GM18498 (cell line): Measurements from ENCODE around the gene MARK1.

Experiments used
- ATAC-seq: cut with Tn5 transposase; IDR thresholded peaks from one replicate; pipeline ENCODE4 v1.9.1; 2021; ENCODE audit warnings: mild to moderate bottlenecking, moderate library complexity; ENCODE audit not compliant: unreplicated experiment

Gene MARK1

DNA sequence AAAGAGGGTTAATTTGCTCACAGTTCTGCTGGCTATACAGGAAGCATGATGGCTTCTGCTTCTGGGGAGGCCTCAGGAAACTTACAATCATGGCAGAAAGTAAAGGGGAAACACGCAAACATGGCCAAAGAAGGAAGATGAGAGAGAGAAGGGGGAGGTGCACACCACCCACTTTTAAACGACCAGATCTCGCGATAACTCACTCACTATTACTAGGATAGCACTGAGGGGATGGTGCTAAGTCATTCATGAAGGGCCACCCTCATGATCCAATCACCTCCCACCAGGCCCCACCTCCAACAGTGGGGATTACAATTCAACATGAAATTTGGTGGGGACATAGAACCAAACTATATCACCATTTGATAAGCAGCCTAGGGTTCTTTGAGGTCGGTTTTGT, 159.9 kb downstream of the MARK1 start:
- no peak for ATAC-seq

DNA sequence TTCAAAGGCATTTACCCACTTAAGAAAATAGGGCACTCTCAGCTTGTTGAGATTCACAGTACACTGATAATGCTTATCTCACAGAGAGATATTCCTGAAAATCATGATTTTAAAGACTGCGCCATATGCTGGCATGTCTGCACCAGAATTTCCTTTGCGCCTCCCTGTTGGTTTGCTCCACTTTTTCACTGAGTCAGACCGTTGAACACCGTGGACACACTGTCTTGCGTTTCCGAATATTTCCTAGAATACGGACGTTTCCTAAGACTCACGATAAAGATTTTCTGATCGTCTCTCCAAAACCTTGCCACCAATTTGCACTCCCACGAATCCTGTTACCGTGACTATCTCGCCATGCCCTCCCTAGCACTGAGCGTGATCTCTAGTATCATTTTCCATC, 161.7 kb downstream of the MARK1 start:
- no peak for ATAC-seq

DNA sequence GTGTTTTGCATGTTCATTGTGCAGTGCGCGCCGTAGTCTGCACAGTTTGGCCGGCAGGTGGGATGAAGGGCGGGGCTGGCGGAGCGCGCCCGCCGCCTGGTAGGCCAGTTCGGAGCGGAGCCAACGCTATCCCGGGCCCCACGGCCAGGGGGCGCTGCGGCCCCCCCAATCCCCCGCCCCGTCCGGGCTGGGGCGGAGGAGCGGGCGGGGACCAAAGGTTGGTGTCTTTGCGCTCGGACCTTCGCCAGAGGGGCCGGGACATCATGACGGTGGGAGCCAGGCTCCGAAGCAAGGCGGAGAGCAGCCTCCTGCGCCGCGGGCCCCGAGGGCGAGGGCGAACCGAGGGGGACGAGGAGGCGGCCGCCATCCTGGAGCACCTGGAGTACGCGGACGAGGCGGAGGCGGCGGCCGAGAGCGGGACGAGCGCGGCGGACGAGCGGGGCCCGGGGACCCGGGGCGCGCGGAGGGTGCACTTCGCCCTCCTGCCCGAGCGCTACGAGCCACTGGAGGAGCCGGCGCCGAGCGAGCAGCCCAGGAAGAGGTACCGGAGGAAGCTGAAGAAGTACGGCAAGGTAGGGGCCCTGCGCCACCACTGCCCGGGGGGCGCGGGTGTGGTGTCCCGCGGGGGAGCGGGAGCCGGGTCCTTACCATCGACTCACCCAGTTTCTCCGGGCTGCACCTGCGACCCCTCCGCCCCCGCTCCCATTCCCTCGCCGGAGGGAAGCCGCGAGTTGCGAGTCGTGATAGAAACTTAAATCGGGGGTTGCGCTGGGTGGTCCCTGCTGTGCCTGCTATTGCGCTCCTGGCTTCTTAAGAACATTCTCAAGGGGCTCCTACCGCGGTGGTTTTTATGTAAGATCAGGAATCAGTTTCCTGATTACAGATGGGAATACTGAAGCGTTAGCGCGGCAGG, 162.5 kb downstream of the MARK1 start, which contains the start of gene C1orf115:
Gene C1orf115, plus strand, starts transcription at position 224 of the 913 bp plus-strand sequence. Its CDS starts 40 bp downstream, at position 264.
- peak; percentile 98 for ATAC-seq

GRCh38 chr1:220691053-220691684, 163.2 kb downstream of the MARK1 start:
- no peak for ATAC-seq

DNA sequence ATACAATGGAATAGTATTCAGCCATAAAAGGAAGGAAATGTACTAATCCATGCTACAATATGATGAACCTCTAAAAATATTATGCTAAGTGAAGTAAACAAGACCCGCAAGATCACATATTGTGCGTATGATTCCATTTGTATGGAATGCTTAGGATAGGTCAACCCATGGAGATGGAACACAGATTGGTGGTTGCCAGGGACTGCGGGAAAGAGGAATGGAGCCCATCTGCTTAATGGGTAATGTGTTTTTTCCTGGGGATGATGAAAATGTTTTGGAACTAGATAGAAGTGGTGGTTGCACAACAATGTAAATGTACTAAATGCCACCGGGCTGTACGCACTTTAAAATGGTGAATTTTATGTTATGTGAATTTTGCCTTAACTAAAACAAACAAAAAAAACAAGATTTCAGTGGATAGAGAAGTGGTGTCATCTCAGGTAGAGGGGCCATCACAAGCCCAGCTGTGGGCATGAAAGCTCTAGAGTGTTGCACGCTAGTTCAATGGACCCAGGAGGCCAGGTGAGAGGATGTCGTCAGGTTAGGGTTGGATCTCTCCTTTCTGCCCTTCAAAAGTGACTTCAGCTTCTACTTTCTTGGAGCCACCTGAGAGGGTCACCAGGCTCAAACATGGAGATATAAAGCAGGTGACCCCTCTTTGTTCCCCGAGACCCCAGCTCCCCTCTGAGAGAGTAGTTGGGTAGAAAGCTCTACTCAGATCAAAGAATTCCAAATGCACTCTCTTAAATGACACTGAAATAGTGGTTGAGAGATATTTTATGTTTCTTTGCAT, 164.7 kb downstream of the MARK1 start:
- no peak for ATAC-seq

DNA sequence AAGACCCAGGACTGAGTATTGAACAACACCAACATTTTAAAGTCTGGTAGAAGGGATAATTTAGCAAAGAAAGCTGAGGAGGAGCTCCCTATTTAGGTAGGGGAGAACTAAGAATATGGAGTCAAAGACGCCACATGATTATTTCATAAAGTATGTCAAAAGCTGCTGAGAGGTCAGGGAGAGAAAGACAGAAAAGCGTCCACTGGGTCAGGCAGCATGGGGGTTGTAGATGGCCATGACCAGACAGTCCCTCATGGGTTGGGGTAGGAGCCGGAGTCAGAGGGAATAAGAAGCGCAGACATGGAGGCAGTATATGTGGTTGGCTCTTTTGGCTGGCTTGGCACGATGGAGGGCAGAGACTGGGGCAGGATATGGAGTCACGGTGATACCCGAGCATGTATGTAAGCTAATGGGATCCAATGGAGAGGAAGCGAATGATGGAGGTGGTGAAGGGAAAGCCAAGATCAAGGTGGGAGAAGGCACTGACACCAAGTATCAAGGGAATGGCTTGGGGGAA, 167.0 kb downstream of the MARK1 start:
- no peak for ATAC-seq

DNA sequence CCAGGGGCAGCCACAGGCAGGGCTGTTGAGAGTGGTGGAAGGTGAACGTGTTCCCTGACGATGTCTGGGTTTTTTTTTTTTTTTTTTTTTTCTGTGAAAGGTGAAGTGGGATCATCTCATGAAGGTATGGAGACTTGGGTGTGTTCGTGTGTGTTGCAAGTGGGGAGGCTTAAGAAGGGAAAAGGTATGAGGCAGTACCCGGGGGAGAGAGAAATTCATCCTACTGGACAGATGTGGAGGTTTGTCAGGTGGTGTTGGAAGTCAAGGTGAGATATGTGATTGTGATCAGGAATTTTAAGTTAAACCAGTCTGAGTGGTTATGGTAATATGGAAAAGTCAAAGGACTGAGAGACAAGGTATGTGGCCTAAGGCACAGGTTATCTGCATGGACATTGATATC, 167.5 kb downstream of the MARK1 start:
- ATAC-seq = no peak

GRCh38 chr1:220696226-220696862, 168.4 kb downstream of the MARK1 start:
- no peak for ATAC-seq

- no peak for ATAC-seq
These were observed 168.9 kb downstream of the MARK1 start for GRCh38 chr1:220696863-220697231.

DNA sequence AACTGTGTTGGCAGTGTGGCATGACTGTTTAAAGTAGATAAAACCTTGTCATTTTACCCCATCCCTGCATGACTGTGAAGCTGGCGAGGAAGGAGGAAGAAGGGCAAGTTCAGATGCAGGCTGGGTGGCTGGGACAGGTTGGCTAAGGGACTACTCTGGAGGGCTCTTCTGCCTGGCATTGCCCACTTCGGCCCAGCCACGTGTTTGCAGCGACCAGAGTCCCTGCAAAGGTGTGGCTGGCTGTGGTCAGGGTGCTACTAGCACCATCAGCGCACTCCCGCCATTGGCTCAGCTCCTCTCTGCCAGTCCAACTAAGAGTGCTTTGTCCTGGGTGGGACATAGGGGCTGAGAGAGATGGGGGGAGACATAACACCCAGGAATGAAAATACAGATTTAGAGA, 169.4 kb downstream of the MARK1 start:
- no peak for ATAC-seq

DNA sequence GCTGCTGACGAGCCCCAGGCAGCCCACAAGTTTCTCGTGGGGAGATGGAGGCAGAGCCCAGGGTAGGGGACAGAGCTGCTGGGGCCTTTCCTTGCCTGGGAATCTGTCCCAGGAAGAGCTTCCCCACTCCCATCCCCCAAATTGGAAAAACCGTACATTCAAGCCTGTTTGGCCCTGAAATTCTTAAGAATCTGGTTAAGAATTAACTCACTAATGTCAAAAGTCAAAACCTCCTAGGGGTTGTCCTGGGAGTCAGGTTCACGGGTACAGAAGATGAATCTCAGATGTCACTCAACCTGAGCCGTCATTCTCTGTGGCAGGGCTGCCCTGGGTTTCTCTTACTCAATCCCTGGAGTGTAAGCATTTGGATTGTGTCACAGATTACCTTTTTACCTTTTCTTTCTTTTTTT, 170.7 kb downstream of the MARK1 start:
- no peak for ATAC-seq

- ATAC-seq = no peak
These were observed 171.1 kb downstream of the MARK1 start for GRCh38 chr1:220699044-220699443.

GRCh38 chr1:220700556-220701179, 172.7 kb downstream of the MARK1 start:
- ATAC-seq = no peak

- no peak for ATAC-seq
These were observed 174.0 kb downstream of the MARK1 start for GRCh38 chr1:220701974-220702373.

DNA sequence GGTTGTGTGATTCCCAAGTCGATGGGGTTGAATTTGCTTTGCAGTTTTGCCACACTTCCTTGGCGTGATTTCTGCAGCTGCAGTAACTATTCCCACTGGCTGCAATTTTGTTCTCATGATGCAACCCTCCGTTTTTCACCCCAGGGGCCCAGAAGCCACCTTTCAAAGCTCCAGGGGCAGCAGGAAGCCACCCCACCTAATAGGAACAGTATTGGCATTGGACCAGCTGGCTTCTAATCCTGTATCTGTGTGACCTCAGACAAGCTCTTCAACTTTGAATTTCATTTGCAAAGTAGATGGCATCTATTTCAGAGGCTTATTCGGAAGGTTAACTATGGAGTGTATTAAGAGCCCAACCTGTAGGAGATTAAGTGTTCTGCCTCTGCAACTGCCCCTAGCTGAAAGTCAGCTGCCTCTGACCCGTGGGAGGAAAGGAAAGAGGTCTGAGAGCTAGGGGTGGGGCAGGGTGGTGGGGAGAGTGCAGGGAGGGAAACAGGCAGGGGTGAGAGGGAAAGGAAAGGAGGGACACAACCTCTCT, 174.9 kb downstream of the MARK1 start:
- no peak for ATAC-seq

DNA sequence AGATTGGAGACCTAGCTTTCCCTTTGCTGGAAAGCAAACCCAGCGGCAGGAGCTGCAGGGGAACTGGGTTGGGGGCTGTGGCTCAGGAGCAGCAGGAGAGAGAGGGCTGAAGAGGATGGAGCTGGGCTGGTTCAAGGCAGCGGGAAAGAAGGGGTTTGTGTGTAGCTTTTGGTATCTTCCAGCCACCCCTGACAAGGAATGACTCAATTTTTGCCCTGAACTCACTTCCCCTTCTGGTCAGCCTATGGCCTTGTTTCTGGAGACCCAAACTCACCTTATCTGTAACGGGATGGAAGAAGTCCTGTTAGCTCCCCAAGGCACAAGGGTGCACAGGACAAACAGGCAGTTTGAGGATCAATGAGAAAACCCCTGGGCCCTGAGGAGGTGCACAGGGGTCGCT, 175.4 kb downstream of the MARK1 start:
- ATAC-seq = no peak

DNA sequence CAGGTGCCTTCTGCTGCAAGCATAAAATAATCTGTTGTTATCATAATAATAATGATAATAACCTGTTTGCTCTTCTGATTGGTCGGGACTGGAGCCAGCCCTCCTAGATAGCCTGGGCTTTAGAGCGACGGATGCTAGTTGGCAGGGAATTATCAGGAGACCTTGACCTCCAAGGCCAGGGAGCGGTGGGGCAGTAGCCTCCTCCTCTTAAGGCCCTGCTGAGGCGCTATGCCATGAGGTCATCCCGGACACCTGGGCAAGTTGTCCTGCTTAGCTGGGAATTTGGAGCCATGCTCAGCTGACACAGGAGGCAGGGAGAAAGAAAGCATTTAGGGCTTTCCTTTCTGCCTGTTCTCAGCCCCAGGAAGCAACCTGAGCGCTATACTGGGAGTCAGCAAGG, 177.8 kb downstream of the MARK1 start:
- no peak for ATAC-seq

DNA sequence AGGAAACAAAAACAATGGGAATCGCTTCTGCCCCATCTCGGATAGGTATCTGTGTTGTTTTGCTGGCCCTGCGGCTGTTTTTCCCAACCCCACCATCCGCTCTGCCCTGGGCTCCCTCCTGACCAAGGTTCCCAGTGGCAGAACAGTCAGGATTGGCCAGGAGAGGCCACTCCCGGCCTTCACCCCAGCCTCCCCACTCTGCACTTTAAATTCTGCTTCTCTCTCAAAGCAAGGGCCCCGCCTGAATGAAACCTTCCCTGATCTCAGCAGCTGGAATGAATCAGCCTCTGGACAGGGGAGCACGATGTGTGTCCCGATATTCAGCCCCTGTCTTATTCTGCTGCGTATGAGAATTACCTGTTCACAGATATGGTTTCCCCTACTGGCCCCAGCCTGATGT, 178.5 kb downstream of the MARK1 start:
- no peak for ATAC-seq

DNA sequence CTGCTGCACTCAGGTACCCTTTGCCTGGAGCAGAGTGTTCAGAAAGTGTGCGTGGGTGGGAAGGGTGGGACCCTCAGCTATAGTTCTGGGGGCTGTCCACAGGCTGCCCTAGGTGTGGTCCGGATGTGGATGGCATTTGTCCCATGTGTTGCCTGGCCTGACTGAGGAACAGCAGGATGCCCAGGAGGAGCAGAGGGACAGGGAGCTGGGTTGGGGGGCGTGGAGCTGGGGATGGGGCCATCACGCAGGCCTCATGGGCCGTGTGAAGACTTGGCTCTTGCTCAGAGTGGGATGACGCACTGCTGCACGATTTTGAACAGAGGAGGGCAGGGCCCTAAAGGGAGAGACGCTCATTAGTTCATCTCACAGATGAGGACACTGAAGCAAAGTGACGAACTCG, 179.2 kb downstream of the MARK1 start:
- ATAC-seq = no peak

- ATAC-seq = no peak
These were observed 180.3 kb downstream of the MARK1 start for GRCh38 chr1:220708244-220708643.
